HCT116 (cell line): ENCODE measurements around the gene LRP2. TPM values are rescaled to one million over a fixed set of nuclear protein-coding genes. Genes with fewer than 3 reads are reported as not detected.

Experiments used
- ATAC-seq: fragments of 200-7000 bp; cut with Tn5 transposase; 2 replicates; pipeline ENCODE4 v1.9.1; 2020; ENCODE audit warnings: mild to moderate bottlenecking, moderate library complexity
- BruUV-seq: library from RNA; stranded (reverse); fragments of 400-500 nt; replicated peaks from 2 replicates; lab custom pipeline; 2021; lab: Mats Ljungman, UMichigan
- CTCF ChIA-PET: fragments of 300-600 bp; sonication (Branson Sonifier 250); formaldehyde crosslinking; loops from one replicate; lab custom pipeline; 2021; ENCODE audit warnings: antibody characterized with exemption; lab: Charles Lee
- POLR2A ChIA-PET: fragments of 300-600, 350-600 bp; sonication (Branson Sonifier 250); formaldehyde crosslinking; loops from one replicate; lab custom pipeline; 2021; ENCODE audit warnings: antibody characterized with exemption; lab: Charles Lee
- RAD21 ChIA-PET, 2 experiments: fragments of 300-600 bp; sonication (Branson Sonifier 250); formaldehyde crosslinking; loops; one replicate each; lab custom pipeline; 2023; ENCODE audit warnings: low total read pairs in 2 of 2; ENCODE audit not compliant: uncharacterized antibody in 2 of 2, unreplicated experiment in 2 of 2, low non-redundant PET in 1 of 2; lab: Charles Lee
- DNase-seq: peaks from one replicate; pipeline ENCODE4 v3.0.0-alpha.2; 2010; ENCODE audit warnings: low read depth, low spot score
- H2AFZ ChIP-seq: fragments of 200-600 bp; shearing (Covaris generic), sonication (generic); 2 replicates; pipeline ENCODE4 v1.6.1; 2017; ENCODE audit warnings: low read depth, mixed run types, mixed read lengths, antibody characterized with exemption, low read length; ENCODE audit not compliant: poor library complexity, severe bottlenecking
- H3K27ac ChIP-seq: 2 replicates; pipeline ENCODE4 v1.5.1; 2012; ENCODE audit warnings: low read depth, low read length
- H3K27me3 ChIP-seq: fragments of 200-600 bp; sonication (generic); 2 replicates; pipeline ENCODE4 v1.6.1; 2016; ENCODE audit warnings: mixed run types, low read length, mixed read lengths; ENCODE audit not compliant: insufficient read depth
- H3K36me3 ChIP-seq, 2 experiments: fragments of 200-500 bp in 1 of 2; fragments of 200-600 bp in 1 of 2; sonication (Bioruptor generic) in 1 of 2; sonication (generic) in 1 of 2; 2 replicates each; pipeline versions ENCODE4 v1.5.1 to v1.6.1; 2014 to 2016; ENCODE audit warnings: low read length in 2 of 2, inconsistent platforms in 1 of 2, mixed read lengths in 1 of 2, mixed run types in 1 of 2; ENCODE audit not compliant: insufficient read depth in 2 of 2, control insufficient read depth in 1 of 2
- H3K4me1 ChIP-seq, 2 experiments: fragments of 200-600 bp in 1 of 2; sonication (generic) in 1 of 2; 2 replicates each; pipeline versions ENCODE4 v1.5.1 to v1.6.1; 2012 to 2017; ENCODE audit warnings: low read length in 2 of 2, inconsistent platforms in 1 of 2, mild to moderate bottlenecking in 1 of 2, mixed read lengths in 1 of 2, mixed run types in 1 of 2, moderate library complexity in 1 of 2; ENCODE audit not compliant: insufficient read depth in 2 of 2, control insufficient read depth in 1 of 2
- H3K4me2 ChIP-seq: fragments of 200-600 bp; sonication (generic); 2 replicates; pipeline ENCODE4 v1.6.1; 2017; ENCODE audit warnings: mixed run types, low read length, mixed read lengths
- H3K4me3 ChIP-seq, 2 experiments: fragments of 200-600 bp in 1 of 2; sonication (generic) in 1 of 2; replicated peaks in 1 of 2; 2 replicates each; pipeline ENCODE4 v1.5.1; 2011 to 2016; ENCODE audit warnings: low read length in 2 of 2, control low read depth in 1 of 2, low read depth in 1 of 2, mild to moderate bottlenecking in 1 of 2, mixed read lengths in 1 of 2, mixed run types in 1 of 2
- H3K79me2 ChIP-seq: fragments of 200-600 bp; sonication (generic); 2 replicates; pipeline ENCODE4 v1.6.1; 2017; ENCODE audit warnings: mild to moderate bottlenecking, mixed run types, low read length, moderate library complexity, mixed read lengths; ENCODE audit not compliant: insufficient read depth
- H3K9ac ChIP-seq: fragments of 200-600 bp; sonication (generic); 2 replicates; pipeline ENCODE4 v1.6.1; 2016; ENCODE audit warnings: low read length, mixed read lengths
- H3K9me2 ChIP-seq: fragments of 200-600 bp; sonication (generic), shearing (Covaris generic); 2 replicates; pipeline ENCODE4 v1.6.1; 2017; ENCODE audit warnings: mixed run types, mild to moderate bottlenecking, moderate library complexity; ENCODE audit not compliant: insufficient read depth
- H3K9me3 ChIP-seq, 2 experiments: fragments of 200-500 bp in 1 of 2; fragments of 200-600 bp in 1 of 2; sonication (Bioruptor generic) in 1 of 2; sonication (generic) in 1 of 2; 2 replicates each; pipeline ENCODE4 v1.6.1; 2014 to 2017; ENCODE audit warnings: low read length in 2 of 2, mixed read lengths in 2 of 2, inconsistent platforms in 1 of 2, low read depth in 1 of 2, mild to moderate bottlenecking in 1 of 2, mixed run types in 1 of 2, moderate library complexity in 1 of 2; ENCODE audit not compliant: control insufficient read depth in 1 of 2, insufficient read depth in 1 of 2
- H4K20me1 ChIP-seq: fragments of 200-600 bp; sonication (generic), shearing (Covaris generic); 2 replicates; pipeline ENCODE4 v1.6.1; 2017; ENCODE audit warnings: mixed run types, mild to moderate bottlenecking, moderate library complexity; ENCODE audit not compliant: insufficient read depth
- CBX3 ChIP-seq: IDR thresholded peaks from 2 replicates; pipeline ENCODE4 v1.6.1; 2012; ENCODE audit warnings: low read depth
- ELF1 ChIP-seq: IDR thresholded peaks from 2 replicates; pipeline ENCODE4 v1.6.1; 2012; ENCODE audit warnings: low read depth, borderline replicate concordance
- EZH2 ChIP-seq: fragments of 200-600 bp; sonication (generic); IDR thresholded peaks from 2 replicates; pipeline ENCODE4 v1.6.1; 2017; ENCODE audit warnings: antibody characterized with exemption, mixed run types
- JUND ChIP-seq: IDR thresholded peaks from 2 replicates; pipeline ENCODE4 v1.6.1; 2012
- MAX ChIP-seq: IDR thresholded peaks from 2 replicates; pipeline ENCODE4 v1.6.1; 2012
- POLR2A ChIP-seq: IDR thresholded peaks from 2 replicates; pipeline ENCODE4 v1.7.0; 2011; ENCODE audit warnings: borderline replicate concordance; ENCODE audit not compliant: insufficient read depth, insufficient read length; ENCODE audit errors: extremely low read depth
- REST ChIP-seq: IDR thresholded peaks from 2 replicates; pipeline ENCODE4 v1.6.1; 2012; ENCODE audit warnings: low read depth
- SP1 ChIP-seq: IDR thresholded peaks from 2 replicates; pipeline ENCODE4 v1.6.1; 2012; ENCODE audit warnings: low read depth
- YY1 ChIP-seq: IDR thresholded peaks from 2 replicates; pipeline ENCODE4 v1.6.1; 2011; ENCODE audit warnings: low read length, low read depth, moderate library complexity, mild to moderate bottlenecking; ENCODE audit not compliant: insufficient replicate concordance; ENCODE audit errors: extremely low read depth
- intact Hi-C: fragments of 100-400 bp; cut with micrococcal nuclease; formaldehyde crosslinking; loops from 2 replicates; pipeline ENCODE4 v1.10.0; 2022
- total RNA-seq: library from RNA; stranded (reverse); gene quantifications from one replicate; pipeline ENCODE4 v1.2.1, GENCODE V29; 2021; ENCODE audit not compliant: unreplicated experiment

The LRP2 gene
- total RNA-seq, 1 experiment from 2014 or later, result 0.20 TPM

- TF ChIP-seq REST (no peak), JUND (no peak)
Measured at GRCh38 chr2:169114056-169114455, 248.3 kb downstream of the LRP2 start (continued).

- no peak for TF ChIP-seq MAX
- no peak for TF ChIP-seq POLR2A
- no peak for TF ChIP-seq CBX3
- TF ChIP-seq JUND, result no peak
- TF ChIP-seq EZH2, result no peak
- no peak for TF ChIP-seq ELF1
- TF ChIP-seq SP1, result no peak
- TF ChIP-seq YY1, result no peak
- Histone ChIP-seq H3K79me2 (no peaks in the 10 kb centered on the region), H3K9ac (no peak overlapping the region), H3K4me2 (no peak overlapping the region), H3K27me3 (peaks cover 17% of the 10 kb centered on the region), H3K9me2 (no peaks in the 10 kb centered on the region), H2AFZ (no peak overlapping the region), H3K4me1 (peaks cover 0 to 8% of the 10 kb centered on the region in 2 experiments; a peak in 1 of 4 replicates), H3K9me3 (no peaks in the 10 kb centered on the region), H4K20me1 (no peaks in the 10 kb centered on the region), H3K27ac (no peak overlapping the region), H3K36me3 (no peaks in the 10 kb centered on the region), H3K4me3 (no peak overlapping the region)
- BruUV-seq, result no TSS peak
- ChIA-PET CTCF (no interaction called here), POLR2A (no interaction called here), RAD21 (no interaction called here)
- intact Hi-C loops, result loop anchor here (5.0 to 10.0 kb wide), 2 partner anchors 662 to 814 kb away; no protein-coding TSS in a partner anchor
- DNase-seq (no peak), ATAC-seq (no peak)
Measured at GRCh38 chr2:169112841-169113240, 249.5 kb downstream of the LRP2 start.
